Tibial nerve (tissue), 4 donors: ENCODE data around the gene SH3RF2. TPM values are rescaled to one million over a fixed set of nuclear protein-coding genes. Genes with fewer than 3 reads are reported as not detected.

Experiments used
- DNase-seq, 2 donors: peaks; one replicate each; pipeline ENCODE4 v3.0.0-alpha.2; 2019; ENCODE audit warnings: low spot score in 2 of 2
- H3K27ac ChIP-seq, 4 donors: fragments of 200-600 bp; sonication (generic) in 3 of 4; one replicate each; pipeline ENCODE4 v1.5.1; 2017 to 2019; ENCODE audit warnings: mild to moderate bottlenecking in 1 of 4
- H3K27me3 ChIP-seq, 2 donors: fragments of 200-600 bp; sonication (generic) in 1 of 2; one replicate each; pipeline versions ENCODE4 v1.5.1 to v1.6.0; 2017 to 2019
- H3K36me3 ChIP-seq, 3 donors: fragments of 200-600 bp; sonication (generic); one replicate each; pipeline ENCODE4 v1.5.1; 2018 to 2019
- H3K4me1 ChIP-seq, 4 donors: fragments of 200-600 bp; sonication (generic) in 3 of 4; one replicate each; pipeline ENCODE4 v1.5.1; 2017 to 2019
- H3K4me3 ChIP-seq, 4 donors: fragments of 200-600 bp; sonication (generic) in 3 of 4; one replicate each; pipeline ENCODE4 v1.5.1; 2017 to 2019; ENCODE audit warnings: mild to moderate bottlenecking in 1 of 4, moderate library complexity in 1 of 4
- H3K9me3 ChIP-seq, 4 donors: fragments of 200-600 bp; sonication (generic) in 3 of 4; one replicate each; pipeline ENCODE4 v1.5.1; 2017 to 2019
- EP300 ChIP-seq, 2 donors: sonication (generic); formaldehyde crosslinking; IDR thresholded peaks; one replicate each; pipeline ENCODE4 v1.6.1; 2017; ENCODE audit warnings: antibody characterized with exemption in 2 of 2, mild to moderate bottlenecking in 1 of 2
- POLR2A ChIP-seq, 2 donors: fragments of 450-650 bp; IDR thresholded peaks; one replicate each; pipeline ENCODE4 v1.6.1; 2017; ENCODE audit warnings: antibody characterized with exemption in 2 of 2, mild to moderate bottlenecking in 2 of 2, moderate library complexity in 2 of 2
- WGBS, 2 donors: methylation state at CpG; one replicate each; pipeline ENCODE4 v1.1.5; 2018; 5-methylcytosine and 5-hydroxymethylcytosine counted together
- total RNA-seq, 4 donors: library from RNA; depleted of rRNA; stranded (reverse); fragments of >200 nt; gene quantifications; one replicate each; pipeline ENCODE4 v1.1.0, GENCODE V29; 2016
- TF ChIP-seq, protein P1 (sequence below), 5 experiments: fragments of 200-600 bp in 3 of 5; fragments of 450-650 bp in 2 of 5; sonication (generic) in 3 of 5; IDR thresholded peaks; one replicate each; pipeline ENCODE4 v1.5.1; 2016 to 2019; ENCODE audit warnings: antibody characterized with exemption in 5 of 5, mild to moderate bottlenecking in 3 of 5, moderate library complexity in 2 of 5

SH3RF2 gene
- total RNA-seq, 4 donors from 2014 or later, result 1.0 to 5.1 (median 2.0) TPM

DNA sequence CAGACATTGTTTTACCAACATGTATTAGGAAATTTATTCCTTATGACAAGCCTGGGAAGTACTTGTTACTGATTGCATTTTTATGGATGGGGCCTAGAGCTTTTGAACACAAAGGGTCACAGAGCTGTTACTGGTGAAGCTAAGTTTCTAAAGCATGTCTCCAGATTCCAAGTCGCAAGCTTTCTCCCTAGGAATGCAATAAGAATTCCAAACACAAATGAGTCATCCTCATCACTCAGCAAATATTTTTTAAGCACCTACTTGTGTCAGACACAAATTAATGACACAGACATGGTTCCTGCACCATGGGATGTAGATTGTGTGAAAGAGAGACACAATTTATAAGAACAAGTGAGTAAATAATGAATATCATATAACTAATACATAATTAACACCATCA is 11.0 kb upstream of the SH3RF2 start:
- peak overlapping the region in 1 of 4 donors; percentile 3 for H3K27ac ChIP-seq
- DNase-seq, result no peak
- H3K4me3 ChIP-seq, result no peak overlapping the region
- H3K36me3 ChIP-seq, result no peaks in the 10 kb centered on the region
- 13 to 19% methylated on average over 1 of the region's 1 CpG for WGBS, 2 donors
- peaks cover 0 to 6% (median 0%) of the 10 kb centered on the region in 4 donors for H3K4me1 ChIP-seq
- no peak for TF ChIP-seq EP300 (IDR thresholded peaks at IDR 0.05)
- TF ChIP-seq, protein P1, sequence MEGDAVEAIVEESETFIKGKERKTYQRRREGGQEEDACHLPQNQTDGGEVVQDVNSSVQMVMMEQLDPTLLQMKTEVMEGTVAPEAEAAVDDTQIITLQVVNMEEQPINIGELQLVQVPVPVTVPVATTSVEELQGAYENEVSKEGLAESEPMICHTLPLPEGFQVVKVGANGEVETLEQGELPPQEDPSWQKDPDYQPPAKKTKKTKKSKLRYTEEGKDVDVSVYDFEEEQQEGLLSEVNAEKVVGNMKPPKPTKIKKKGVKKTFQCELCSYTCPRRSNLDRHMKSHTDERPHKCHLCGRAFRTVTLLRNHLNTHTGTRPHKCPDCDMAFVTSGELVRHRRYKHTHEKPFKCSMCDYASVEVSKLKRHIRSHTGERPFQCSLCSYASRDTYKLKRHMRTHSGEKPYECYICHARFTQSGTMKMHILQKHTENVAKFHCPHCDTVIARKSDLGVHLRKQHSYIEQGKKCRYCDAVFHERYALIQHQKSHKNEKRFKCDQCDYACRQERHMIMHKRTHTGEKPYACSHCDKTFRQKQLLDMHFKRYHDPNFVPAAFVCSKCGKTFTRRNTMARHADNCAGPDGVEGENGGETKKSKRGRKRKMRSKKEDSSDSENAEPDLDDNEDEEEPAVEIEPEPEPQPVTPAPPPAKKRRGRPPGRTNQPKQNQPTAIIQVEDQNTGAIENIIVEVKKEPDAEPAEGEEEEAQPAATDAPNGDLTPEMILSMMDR (IDR thresholded peaks at IDR 0.05), result no peak
- TF ChIP-seq POLR2A (IDR thresholded peaks at IDR 0.05), result no peak
- no peaks in the 10 kb centered on the region for H3K27me3 ChIP-seq
- no peaks in the 10 kb centered on the region for H3K9me3 ChIP-seq

DNA sequence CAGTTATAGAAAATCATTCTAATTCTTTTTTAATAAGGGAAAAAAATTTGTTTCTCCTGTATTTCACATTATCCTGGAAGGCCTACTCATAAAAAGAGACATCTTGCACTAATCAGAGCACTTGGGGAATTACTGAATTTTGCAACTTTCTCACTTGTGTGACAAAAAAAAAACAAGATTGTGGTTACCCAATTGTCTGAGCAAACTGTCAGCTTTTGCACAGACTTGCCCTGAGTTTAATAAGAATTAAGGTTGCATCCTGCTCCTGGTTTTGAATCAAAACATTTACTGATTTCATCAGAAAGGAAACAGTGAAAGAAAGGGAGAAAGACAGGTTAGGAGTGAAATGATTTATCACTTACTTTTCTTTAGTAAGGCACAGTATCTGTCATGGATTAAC is 10.6 kb upstream of the SH3RF2 start:
- no peak for DNase-seq
- Histone ChIP-seq H3K9me3 (no peaks in the 10 kb centered on the region), H3K4me1 (peaks cover 0 to 6% (median 0%) of the 10 kb centered on the region in 4 donors), H3K27me3 (no peaks in the 10 kb centered on the region), H3K27ac (no peak overlapping the region), H3K36me3 (no peaks in the 10 kb centered on the region), H3K4me3 (no peak overlapping the region)
- TF ChIP-seq, protein P1 (IDR thresholded peaks at IDR 0.05), result no peak
- TF ChIP-seq EP300 (IDR thresholded peaks at IDR 0.05) (peak in 1 of 2 donors; percentile 57), POLR2A (IDR thresholded peaks at IDR 0.05) (no peak)

DNA sequence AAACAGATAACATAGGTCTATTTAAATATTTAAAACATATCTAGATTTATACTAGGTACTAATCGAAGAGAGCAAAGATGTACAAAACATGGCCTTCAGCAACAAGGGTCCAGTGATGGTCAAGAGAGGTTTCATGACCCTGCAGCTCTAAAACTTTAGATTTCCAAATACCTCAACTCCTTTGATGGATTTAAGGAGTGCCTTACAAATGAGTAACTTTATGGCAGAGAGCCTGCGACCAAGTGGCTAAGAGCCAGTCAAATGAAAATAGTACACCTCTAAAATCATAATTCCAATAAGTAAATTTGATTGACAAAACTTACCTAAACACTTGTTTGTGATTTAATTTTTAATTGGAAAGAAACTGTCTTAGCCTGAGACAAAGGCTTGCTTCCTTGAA is 4.7 kb upstream of the SH3RF2 start:
- H3K4me1 ChIP-seq, result peaks cover 0 to 11% (median 0%) of the 10 kb centered on the region in 4 donors
- WGBS, 2 donors, result 72 to 79% methylated on average over 2 of the region's 2 CpGs
- no peaks in the 10 kb centered on the region for H3K36me3 ChIP-seq
- H3K4me3 ChIP-seq, result no peak overlapping the region
- no peak overlapping the region for H3K27ac ChIP-seq
- no peak for DNase-seq
- no peak for TF ChIP-seq EP300 (IDR thresholded peaks at IDR 0.05)
- TF ChIP-seq POLR2A (IDR thresholded peaks at IDR 0.05), result no peak
- TF ChIP-seq, protein P1 (IDR thresholded peaks at IDR 0.05), result no peak
- H3K9me3 ChIP-seq, result no peaks in the 10 kb centered on the region
- peaks cover 0 to 10% of the 10 kb centered on the region in 2 donors for H3K27me3 ChIP-seq

DNA sequence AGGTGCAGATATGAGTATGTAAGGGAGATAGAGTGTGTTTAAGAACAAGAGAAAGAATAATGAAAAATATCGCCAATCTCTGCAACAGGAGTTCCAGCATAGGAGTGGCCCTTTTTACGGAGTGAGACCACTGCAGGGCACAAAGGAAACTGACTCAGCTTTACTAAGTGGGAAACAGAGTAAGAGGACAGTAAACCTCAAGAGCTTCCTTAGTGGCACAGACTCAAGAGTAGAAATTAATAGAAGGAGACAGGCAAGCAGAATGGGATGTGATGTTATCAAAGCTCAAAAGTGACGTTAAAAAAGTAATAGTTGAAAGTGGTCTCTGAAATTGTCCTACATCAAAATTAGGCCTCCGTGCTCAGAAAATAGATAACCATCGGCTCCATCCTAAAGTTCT is 2.1 kb upstream of the SH3RF2 start:
- peaks cover 0 to 28% (median 0%) of the 10 kb centered on the region in 4 donors for H3K4me1 ChIP-seq
- H3K27ac ChIP-seq, result no peak overlapping the region
- no peak for DNase-seq
- 84 to 86% methylated on average over 5 of the region's 5 CpGs for WGBS, 2 donors
- H3K4me3 ChIP-seq, result no peak overlapping the region
- peaks cover 0 to 10% of the 10 kb centered on the region in 2 donors for H3K27me3 ChIP-seq
- TF ChIP-seq EP300 (IDR thresholded peaks at IDR 0.05), result no peak
- TF ChIP-seq, protein P1 (IDR thresholded peaks at IDR 0.05), result no peak
- no peak for TF ChIP-seq POLR2A (IDR thresholded peaks at IDR 0.05)
- no peaks in the 10 kb centered on the region for H3K9me3 ChIP-seq
- H3K36me3 ChIP-seq, result no peaks in the 10 kb centered on the region

DNA sequence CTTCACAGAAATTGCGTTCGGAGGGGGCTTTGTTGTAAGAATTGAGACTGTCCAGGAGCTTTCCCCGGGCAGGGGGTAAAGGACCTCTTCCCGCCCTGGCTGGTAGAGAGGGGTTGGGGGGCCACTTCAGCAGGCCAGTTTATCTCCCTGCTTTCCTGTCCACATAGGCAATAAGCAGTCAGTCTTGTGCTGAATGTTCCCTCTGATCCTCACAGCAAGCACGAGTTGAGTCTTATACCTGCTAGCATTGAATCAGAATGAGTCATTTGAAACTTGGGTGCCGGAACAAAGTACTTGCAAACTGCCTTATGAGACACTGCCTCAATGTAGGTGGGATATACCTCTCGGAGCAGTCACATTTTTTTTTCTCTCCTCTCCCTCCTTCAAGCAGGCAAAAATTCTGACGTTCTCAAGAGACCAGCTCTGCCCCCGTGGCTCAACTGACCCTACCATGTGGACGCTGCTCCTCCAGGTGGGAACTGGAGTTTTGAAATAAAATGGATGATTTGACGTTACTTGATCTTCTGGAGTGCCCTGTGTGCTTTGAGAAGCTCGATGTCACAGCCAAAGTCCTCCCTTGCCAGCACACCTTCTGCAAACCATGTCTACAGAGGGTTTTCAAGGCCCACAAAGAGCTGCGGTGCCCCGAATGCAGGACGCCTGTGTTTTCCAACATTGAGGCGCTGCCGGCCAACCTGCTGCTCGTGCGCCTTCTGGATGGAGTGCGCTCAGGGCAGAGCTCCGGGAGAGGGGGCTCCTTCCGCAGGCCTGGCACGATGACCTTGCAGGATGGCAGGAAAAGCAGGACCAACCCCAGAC is 1.3 kb downstream of the SH3RF2 start:
- 76 to 77% methylated on average over 20 to 23 of the region's 23 CpGs for WGBS, 2 donors
- no peak for DNase-seq
- peak overlapping the region in 1 of 4 donors; percentile 57 for H3K27ac ChIP-seq
- no peak overlapping the region for H3K4me3 ChIP-seq
- TF ChIP-seq, protein P1 (IDR thresholded peaks at IDR 0.05), result no peak
- TF ChIP-seq EP300 (IDR thresholded peaks at IDR 0.05) (no peak), POLR2A (IDR thresholded peaks at IDR 0.05) (no peak)
- H3K36me3 ChIP-seq, result no peaks in the 10 kb centered on the region
- peaks cover 0 to 28% (median 0%) of the 10 kb centered on the region in 4 donors for H3K4me1 ChIP-seq
- H3K27me3 ChIP-seq, result peaks cover 0 to 10% of the 10 kb centered on the region in 2 donors
- H3K9me3 ChIP-seq, result no peaks in the 10 kb centered on the region
